Kidney capillary endothelial cell (primary cell): ENCODE results near the gene BIN1.

ENCODE experiments used
- DNase-seq: peaks from one replicate; pipeline ENCODE4 v3.0.0-alpha.2; 2018; ENCODE audit warnings: low spot score

The BIN1 gene

DNA sequence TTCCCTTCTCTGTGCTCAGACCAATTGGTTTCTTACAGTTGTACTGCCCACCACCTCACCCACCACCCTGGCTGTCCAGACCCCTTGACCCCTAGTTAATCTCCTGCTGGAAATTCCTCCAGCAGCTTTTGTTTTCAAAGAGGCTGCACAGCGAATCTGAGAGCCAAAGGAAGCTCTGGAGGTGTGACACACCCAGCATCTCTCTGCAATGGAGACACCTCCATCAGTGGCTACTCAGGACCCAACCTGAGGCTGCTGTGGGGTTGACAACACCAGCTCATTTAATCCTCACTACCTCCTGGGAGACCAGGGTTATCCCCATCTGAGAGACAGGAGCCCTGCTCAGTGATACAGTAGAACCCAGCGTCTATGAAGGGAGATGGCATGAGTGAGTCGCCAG lies 86.4 kb downstream of the BIN1 start:
- no peak for DNase-seq

DNA sequence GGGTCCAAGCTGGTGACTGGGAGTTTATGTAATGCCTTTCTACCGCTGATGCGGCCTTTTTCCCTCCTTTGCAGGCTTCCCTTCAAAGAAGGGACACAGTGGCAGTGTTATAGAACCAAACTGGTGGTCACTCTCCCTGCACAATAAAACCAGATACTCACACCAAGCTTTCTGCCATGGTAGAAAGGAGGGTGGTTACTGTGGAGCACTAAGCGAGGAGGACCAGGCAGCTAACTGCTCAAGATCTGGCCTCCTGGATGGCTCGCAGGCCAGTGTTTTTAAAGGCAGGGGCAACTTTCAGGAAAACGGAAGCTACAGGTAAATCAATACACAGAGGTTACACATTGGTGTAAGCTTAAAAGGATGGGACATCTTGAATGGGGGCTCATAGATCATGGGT lies 89.4 kb downstream of the BIN1 start:
- DNase-seq: no peak

DNA sequence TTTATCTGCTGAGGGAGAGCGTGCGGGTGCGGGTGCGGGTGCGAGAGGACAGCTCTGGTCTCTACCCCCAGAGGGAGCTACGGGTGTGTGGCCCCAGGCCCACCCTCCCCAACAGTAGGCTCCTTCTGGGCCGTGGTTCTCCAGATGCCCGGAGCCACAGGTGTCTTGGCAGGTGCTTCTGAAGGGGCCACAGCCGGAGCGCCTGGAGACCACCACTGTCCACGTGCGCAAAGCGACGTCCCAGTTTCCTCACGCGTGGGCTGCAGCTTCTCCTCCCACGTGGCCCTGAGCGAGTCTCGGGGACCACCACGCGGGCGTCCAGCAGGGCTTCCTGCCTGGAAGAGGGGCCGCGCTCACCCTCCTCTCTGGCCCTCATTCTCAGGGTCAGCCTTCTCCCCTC lies 90.6 kb downstream of the BIN1 start:
- no peak for DNase-seq

DNA sequence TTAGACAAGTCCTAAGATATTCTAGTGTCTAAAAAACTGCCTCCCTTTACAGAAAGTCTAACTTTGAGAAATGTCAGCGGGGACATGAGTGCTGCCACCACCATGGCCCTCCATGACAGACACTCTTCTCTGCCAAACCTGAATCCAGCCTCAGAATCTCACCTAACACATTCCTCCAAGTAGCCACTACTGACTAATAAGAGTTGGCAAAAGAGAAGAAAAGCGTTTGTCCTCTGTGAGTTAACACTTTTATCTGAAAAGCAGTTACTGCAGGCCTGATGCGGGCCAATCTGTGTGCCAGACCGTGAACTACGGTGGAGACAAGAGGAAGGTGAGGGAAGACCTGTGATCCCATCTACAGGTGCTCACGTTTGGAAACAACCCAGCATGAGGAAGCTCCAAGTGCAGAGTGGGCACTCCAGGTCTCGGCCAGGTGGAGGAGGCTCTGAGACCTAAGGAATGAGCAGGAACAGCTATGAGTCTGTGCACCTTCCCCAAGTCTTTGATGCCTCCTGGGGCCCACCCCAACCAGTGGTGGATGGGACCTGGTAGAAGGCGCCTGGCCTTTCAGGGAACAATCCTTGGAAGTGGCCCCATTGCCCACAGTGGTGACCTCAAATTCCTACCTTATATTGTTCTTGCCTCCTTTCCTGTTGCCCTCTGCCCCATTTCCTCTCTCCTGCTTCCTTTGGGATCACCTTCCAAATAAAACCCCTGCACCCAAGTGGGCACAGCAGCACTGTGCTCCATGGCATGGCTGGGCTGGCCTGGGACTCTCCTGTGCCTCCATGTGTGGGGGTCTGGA lies 91.6 kb downstream of the BIN1 start:
- DNase-seq: no peak

DNA sequence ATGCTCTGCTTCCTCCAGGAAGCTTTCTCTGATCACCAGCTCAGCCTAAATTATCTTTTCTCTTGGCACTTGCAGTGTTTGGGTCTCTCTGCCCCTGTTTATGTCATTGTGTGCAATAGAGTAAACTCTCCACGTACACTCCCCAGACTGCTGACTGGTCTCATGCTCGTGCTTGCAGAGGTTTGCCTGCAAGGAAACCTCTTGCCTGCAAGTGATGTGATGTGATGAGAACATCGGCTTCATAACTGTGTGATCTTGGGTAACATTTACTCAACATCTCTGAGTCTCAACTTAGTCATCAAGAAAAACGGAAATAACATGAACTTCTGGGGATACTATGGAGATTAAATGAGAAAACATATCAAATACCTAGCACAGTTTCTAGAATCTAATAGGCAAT lies 92.3 kb downstream of the BIN1 start:
- peak; percentile 43 for DNase-seq

DNA sequence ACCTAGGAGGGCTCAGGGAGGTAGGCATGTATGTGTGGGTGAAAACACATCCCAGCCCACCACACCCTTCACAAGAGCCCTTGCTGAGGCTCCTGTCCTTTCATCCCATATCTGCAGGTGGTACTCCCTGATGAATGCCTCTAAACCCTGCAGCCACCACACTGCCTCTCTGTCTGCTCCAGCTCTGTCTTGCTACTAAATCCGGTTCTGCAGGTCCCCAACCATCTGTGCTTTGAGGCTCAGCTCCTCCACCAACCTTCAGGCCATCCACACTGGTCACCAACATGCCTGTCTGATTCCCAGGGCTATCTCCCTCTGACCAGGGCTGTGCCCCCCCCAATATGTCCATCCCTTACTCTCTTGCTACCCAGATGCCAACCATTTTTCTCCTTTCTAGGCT lies 92.7 kb downstream of the BIN1 start:
- DNase-seq: no peak

DNA sequence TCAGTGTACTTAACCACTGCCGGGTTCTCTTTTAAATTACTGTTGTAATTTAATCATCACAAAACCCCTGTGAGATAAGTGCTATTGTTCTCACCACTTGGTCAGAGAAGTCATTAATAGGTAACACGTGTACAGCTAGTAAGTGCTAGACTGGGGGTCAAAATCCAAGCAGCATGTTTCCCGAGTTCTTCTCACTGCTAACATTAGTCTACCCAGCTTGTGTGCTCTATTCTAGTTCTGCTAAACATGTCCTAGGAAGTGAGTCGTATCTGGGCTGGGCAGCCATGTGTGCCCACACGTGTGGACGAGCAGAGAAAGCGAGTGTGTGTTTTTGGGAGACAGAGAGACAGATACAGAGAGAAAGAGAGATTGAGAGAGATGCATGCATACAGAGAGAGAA lies 94.1 kb downstream of the BIN1 start:
- no peak for DNase-seq

DNA sequence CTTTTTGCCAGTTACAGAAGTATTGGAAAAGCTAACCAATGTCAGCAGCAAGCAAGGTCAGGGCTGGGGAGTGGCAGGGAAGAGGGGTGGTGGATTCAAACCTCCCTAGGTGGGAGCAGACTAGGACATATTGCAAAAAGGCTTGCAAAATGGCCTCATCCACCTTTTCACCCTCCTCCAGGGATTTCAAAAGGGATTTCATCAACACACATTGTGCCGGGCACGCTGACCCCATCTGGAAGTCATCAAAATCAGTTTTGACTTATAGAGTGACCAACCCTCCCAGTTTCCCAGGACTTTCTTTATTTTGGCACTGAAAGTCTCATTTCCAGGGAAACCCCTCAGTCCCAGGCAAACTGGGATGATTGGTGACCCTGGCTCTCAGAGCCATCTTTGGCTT lies 94.7 kb downstream of the BIN1 start:
- DNase-seq: no peak

DNA sequence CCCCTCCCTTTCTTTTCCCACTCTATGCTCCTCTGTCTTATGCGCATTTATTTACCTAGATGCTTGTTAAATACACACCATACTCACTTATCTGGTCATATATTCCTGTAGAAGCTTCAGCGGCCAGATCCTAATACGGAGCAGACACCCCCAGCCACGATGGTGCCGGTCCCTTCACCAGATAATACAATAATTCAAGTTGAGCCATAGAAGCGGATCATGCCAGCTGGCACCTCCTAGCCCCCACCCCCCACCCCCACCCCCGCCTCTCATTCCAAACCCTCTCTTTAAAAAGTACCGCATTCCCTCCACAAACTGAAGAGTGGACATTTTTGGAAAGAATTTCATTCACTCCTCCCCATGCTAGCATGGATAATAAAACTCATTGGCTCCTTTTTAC lies 95.2 kb downstream of the BIN1 start:
- no peak for DNase-seq

DNA sequence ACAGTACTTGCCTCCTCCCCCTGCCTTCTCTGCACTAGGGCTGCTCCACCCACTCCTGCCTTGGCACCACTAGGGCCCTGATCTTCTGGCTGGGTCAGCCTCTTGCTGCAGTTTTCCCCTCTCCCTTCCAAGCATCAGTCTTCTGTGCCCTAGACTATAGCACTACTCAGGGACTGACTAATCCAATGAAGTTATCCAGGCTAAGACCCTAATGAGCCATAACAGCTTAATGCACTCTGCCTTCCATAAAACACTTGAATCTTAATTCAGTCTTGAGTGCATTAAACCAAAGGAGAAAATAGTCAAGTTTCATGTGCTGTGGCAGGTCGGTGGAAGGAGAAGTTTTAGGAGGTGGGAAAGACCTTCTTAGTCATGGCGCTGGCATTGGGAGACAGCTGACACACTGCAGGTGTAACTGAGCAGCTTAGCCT lies 95.7 kb downstream of the BIN1 start:
- DNase-seq: no peak

DNA sequence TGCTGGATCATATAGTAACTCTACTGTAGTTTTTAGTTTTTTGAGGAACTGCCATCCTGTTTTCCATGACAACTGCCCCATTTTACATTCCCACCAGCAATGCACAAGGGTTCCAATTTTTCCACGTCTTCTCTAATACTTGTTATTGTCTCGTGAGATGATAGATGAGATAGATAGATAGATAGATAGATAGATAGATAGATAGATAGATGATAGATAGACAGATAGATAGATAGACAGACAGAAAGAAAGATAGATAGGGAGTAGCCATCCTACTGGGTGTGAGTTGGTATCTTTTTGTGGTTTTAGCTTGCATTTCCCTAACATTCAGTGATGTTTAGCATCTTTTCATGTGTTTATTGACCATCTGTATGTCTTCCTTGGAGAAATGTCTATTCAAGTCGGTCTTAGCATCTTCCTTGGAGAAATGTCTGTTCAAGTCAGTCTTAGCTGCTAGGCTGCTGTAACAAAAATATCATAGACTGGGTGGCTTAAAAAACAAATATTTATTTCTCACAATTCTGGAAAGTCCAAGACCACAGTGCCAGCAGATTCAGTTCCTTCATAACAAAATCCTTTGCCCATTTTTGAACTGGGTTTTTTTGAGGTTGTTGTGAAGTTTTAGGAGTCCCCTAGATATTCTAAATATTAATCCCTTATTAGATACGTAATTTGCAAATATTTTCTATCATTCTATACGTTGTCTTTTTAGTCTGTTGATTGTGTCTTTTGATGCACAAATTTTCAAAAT lies 98.5 kb downstream of the BIN1 start:
- no peak for DNase-seq

DNA sequence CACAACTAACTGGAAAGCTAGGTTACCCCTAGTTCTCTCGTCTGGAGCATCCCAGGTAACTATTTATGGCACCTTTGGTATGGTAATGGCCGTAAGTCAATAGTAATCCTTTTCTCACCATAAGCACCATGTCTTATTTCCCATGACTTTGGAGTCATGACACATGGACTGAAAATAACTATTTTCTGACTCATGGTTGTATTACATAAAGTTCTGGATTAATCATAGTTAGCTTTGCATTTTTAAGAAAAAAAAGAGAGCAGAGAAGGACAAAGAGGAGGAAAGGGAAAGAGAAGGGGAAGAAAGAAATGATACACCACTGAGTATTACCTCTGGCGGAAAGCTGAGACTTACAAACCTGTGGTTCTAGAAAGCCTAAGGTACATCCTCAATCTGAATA lies 99.3 kb downstream of the BIN1 start:
- no peak for DNase-seq

DNA sequence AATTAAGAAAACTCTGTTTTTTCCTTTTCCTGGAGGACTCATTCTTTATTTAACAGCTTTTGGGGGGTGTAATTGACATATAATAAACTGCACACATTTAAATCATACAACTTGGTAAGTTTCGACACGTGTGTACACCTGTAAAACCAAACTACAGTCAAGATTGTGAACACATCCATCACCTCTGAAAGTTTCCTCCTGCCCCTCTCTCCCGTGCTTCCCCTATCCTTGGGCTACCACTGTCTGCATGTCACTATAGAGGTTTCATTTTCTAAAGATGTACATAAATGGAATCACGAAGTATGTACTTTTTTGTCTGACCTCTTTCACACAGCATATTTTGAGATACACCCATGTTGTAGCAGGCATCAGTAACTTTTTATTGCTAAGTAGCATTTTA lies 100.0 kb downstream of the BIN1 start:
- DNase-seq: no peak

DNA sequence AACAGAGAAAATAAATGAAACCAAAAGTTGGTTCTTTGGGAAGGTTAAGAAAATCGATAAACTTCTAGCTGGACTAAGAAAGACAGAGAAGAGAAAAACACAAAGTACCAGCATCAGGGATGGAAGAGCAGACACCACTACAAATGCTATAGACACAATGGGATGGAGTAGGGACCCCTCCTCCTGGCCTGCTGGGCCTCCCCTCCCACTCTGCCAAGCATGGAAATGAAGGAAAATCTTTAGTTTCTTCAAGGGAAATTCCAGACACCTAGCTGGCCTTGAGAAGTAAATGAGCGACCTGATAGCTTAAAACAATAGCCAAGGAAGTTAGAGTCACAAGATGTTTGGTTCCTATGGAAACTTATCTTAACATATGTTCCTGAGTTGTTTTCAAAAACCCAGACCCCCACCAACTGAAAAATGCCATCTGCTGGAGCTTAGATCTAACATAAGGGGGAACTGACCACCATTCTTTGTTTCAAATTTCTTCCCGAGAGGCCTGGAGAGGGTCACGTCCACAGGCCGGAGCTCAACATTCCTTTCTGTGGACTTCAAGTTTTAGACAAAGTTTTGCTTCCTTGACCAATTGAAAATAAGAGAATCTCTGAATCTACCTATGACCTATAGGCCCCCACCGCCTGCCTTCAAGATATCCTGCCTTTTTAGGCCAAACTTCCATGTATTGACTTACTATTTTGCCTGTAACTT lies 101.9 kb downstream of the BIN1 start:
- DNase-seq: no peak

DNA sequence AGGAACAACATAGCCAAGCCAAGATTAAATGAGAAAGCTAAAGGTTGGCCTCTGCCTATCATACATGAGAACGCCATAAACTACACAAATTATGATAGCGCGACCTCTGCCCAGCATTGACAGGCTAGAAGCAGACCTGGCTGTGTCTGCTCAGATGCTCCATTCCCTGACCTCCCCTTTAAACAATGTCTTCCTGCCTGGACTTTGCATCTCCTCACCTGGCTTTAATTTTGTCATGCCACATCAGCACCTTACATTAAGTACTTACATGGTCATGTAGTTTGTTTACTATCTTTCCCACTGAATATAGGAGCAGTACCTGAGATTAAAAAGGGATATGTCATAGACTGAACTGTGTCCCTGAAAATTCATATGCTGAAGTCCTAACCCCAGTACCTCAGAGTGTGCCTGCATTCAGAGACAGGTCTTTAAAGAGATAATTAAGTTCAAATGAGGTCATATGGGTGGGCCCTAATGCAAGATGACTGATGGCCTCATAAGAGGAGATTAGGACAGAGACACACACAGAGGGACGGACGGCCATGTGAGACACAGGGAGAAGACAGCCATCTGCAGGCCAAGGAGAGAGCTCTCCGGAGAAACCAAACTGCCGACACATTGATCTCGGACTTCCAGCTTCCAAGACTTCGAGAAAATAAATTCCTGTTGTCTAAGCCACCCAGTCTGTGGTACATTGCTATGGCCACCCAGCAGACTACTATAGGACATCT lies 103.7 kb downstream of the BIN1 start:
- DNase-seq: no peak

DNA sequence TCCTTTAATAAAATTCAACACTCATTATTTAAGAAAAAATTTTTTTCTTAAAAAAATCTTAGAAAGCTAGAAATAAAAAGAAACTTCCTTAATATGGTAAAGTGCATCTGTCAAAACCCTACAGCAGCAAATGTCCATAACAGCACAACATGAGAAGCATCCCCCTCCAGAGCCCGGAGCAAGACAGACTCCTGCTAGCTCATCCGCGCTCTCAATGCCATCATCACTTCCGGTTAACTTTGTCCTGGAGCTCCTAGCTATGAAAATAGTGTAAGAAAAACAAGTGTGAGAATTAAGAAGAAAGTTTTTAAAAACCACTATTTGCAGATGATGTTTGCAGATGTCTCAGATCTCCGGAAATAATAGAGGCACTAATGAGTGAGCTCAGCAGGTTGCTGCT lies 105.2 kb downstream of the BIN1 start:
- no peak for DNase-seq

DNA sequence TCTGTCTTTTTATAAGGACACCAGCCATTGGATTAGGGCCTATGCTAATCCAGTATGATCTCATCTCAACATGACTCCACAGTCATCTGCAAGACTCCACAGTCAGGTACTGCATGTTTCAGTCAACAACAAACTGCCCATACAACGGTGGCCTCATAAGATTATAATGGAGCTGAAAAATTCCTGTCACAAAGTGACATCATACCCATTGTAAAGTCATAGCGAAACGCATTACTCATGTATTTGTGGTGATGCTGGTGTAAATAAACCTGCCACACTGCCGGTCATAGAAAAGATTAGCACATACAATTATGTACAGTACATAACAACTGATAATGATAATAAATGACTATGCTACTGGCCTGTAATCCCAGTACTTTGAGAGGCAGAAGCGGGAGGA lies 106.0 kb downstream of the BIN1 start:
- DNase-seq: no peak

DNA sequence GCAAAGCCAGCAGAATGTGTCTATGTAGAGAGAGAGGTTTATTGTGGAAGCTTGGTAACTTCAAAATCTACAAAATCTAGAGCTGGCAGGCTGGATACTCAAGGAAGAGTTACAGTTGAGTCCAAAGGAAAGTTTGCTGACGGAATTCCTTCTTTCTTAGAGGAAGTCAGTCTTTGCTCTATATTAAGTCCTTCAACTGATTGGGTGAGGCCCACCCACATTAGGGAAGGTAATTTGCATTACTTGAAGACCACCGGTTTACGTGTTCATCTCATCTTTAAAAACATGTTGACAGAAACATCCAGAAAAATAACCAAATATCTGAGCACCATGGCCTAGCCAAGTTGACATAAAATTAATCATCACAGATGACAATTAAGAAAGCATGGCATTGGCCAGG lies 106.8 kb downstream of the BIN1 start:
- DNase-seq: no peak

DNA sequence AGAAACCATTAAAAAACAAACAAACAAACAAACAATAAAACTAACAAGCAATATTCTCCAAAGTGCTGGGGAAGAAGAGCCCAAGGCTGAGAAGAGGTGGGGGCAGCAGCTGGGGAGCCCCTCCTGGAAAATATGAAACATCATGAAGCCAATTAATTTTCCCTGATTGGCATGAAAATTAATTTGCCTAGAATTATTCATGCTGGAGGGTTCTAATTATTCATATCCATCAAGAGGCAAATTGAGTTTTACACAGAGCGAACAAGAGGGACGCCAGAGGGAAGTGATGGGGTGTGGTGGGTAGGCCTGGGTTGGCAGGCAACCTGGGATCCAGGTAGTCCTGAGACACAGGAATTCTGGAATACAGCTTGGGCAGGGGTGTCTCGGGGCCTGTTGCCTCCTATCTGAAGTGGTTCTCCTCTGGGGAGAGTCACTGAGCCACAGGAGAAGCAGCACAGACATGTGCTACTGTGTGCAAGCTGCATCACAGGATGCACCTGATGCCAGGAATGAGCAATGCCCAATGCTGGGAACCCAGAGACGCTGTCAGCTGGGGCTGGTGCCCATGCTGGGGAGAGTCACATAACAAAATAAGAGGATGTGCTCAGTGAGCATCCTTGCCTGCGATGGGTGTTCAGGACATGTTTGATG lies 107.7 kb downstream of the BIN1 start:
- no peak for DNase-seq

DNA sequence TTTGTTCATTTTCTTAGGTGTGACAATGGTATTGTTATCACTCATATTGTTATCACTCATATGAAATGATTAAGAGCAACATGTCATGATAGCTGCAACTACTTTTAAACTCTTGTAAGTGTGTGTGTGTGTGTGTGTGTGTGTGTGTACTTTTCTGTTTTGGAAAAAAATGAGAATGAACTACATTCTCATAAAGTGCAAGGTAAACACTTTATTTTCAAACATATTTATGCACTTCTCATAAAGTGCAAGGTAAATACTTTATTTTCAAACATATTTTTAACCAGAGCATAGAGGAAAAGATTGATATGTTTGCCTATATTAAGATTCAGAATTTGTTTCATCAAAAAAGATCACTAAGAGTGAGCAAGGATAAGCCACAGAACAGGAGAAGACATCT lies 108.5 kb downstream of the BIN1 start:
- no peak for DNase-seq
